Suprapubic skin (tissue), 4 donors: Measurements from ENCODE around the gene CHST8. TPM values are rescaled to one million over a fixed set of nuclear protein-coding genes. Genes with fewer than 3 reads are reported as not detected.

Source experiments
- DNase-seq, 2 donors: peaks; one replicate each; pipeline ENCODE4 v3.0.0-alpha.2; 2019; ENCODE audit warnings: low spot score in 2 of 2
- H3K27ac ChIP-seq: fragments of 200-600 bp; sonication (generic); one replicate; pipeline ENCODE4 v1.5.1; 2019
- H3K27me3 ChIP-seq: fragments of 200-600 bp; sonication (generic); one replicate; pipeline ENCODE4 v1.5.1; 2019
- H3K36me3 ChIP-seq: fragments of 200-600 bp; sonication (generic); one replicate; pipeline ENCODE4 v1.5.1; 2019
- H3K4me1 ChIP-seq: fragments of 200-600 bp; sonication (generic); one replicate; pipeline ENCODE4 v1.5.1; 2019
- H3K4me3 ChIP-seq: fragments of 200-600 bp; sonication (generic); one replicate; pipeline ENCODE4 v1.5.1; 2019; ENCODE audit warnings: mild to moderate bottlenecking
- H3K9me3 ChIP-seq: fragments of 200-600 bp; sonication (generic); one replicate; pipeline ENCODE4 v1.5.1; 2019
- CTCF ChIP-seq, 2 donors: fragments of 200-600 bp in 1 of 2; fragments of 450-650 bp in 1 of 2; sonication (generic) in 1 of 2; IDR thresholded peaks; one replicate each; pipeline ENCODE4 v1.5.1; 2016 to 2019; ENCODE audit warnings: antibody characterized with exemption in 2 of 2, mild to moderate bottlenecking in 1 of 2, moderate library complexity in 1 of 2
- EP300 ChIP-seq: sonication (generic); formaldehyde crosslinking; IDR thresholded peaks from one replicate; pipeline ENCODE4 v1.6.1; 2017; ENCODE audit warnings: antibody characterized with exemption
- POLR2A ChIP-seq, 2 donors: fragments of 450-650 bp; IDR thresholded peaks; one replicate each; pipeline ENCODE4 v1.6.1; 2017; ENCODE audit warnings: antibody characterized with exemption in 2 of 2, mild to moderate bottlenecking in 2 of 2, moderate library complexity in 2 of 2
- POLR2AphosphoS5 ChIP-seq, 3 donors: sonication (generic); formaldehyde crosslinking; IDR thresholded peaks; one replicate each; pipeline ENCODE4 v1.6.1; 2017; ENCODE audit warnings: antibody characterized with exemption in 3 of 3
- WGBS: methylation state at CpG from one replicate; pipeline ENCODE4 v1.1.5; 2018; 5-methylcytosine and 5-hydroxymethylcytosine counted together
- total RNA-seq, 4 donors: library from RNA; depleted of rRNA; stranded (reverse); fragments of >200 nt; gene quantifications; one replicate each; pipeline ENCODE4 v1.1.0, GENCODE V29; 2016

The CHST8 gene
- total RNA-seq, 4 donors from 2014 or later, result 0.36 TPM; not detected in 3

GRCh38 chr19:33720691-33721682 lies 99.2 kb downstream of the CHST8 start:
- Histone ChIP-seq H3K27ac (no peak overlapping the region), H3K9me3 (no peaks in the 10 kb centered on the region), H3K27me3 (peaks cover 25% of the 10 kb centered on the region), H3K36me3 (no peaks in the 10 kb centered on the region), H3K4me1 (no peaks in the 10 kb centered on the region), H3K4me3 (no peak overlapping the region)
- TF ChIP-seq EP300, result no peak
- TF ChIP-seq POLR2AphosphoS5 (IDR thresholded peaks at IDR 0.05), result no peak
- TF ChIP-seq CTCF (IDR thresholded peaks at IDR 0.05), result no peak
- no peak for TF ChIP-seq POLR2A (IDR thresholded peaks at IDR 0.05)
- DNase-seq, result no peak
- WGBS, result 89% methylated on average over 6 of the region's 9 CpGs

DNA sequence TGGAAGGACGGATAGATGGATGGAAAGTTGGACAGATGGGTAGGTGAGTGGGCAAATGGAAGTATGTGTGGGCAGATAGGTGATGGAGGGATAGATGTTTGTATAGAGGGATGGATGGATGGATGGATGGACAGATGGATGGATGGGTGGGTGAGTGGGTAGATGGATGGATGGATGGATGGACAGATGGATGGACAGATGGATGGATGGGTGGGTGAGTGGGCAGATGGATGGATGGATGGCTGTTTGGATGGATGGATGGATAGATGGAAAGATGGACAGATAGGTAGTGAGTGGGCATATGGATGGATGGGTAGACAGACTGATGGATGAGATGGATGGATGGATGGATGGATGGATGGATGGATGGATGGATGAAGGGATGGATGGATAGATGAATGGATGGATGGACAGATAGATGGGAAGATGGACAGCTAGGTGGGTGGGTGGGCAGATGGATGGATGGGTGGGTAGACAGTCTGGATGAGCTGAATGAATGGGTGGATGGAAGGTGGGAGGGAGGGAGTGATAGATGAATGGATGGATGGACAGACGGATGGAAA lies 100.1 kb downstream of the CHST8 start:
- no peaks in the 10 kb centered on the region for H3K4me1 ChIP-seq
- no peak overlapping the region for H3K27ac ChIP-seq
- no peak for DNase-seq
- no peaks in the 10 kb centered on the region for H3K36me3 ChIP-seq
- H3K9me3 ChIP-seq, result no peaks in the 10 kb centered on the region
- WGBS, result 91% methylated on average over 2 of the region's 2 CpGs
- TF ChIP-seq POLR2A (IDR thresholded peaks at IDR 0.05) (no peak), POLR2AphosphoS5 (IDR thresholded peaks at IDR 0.05) (no peak), CTCF (IDR thresholded peaks at IDR 0.05) (no peak), EP300 (no peak)
- H3K27me3 ChIP-seq, result peaks cover 33% of the 10 kb centered on the region
- H3K4me3 ChIP-seq, result no peak overlapping the region

DNA sequence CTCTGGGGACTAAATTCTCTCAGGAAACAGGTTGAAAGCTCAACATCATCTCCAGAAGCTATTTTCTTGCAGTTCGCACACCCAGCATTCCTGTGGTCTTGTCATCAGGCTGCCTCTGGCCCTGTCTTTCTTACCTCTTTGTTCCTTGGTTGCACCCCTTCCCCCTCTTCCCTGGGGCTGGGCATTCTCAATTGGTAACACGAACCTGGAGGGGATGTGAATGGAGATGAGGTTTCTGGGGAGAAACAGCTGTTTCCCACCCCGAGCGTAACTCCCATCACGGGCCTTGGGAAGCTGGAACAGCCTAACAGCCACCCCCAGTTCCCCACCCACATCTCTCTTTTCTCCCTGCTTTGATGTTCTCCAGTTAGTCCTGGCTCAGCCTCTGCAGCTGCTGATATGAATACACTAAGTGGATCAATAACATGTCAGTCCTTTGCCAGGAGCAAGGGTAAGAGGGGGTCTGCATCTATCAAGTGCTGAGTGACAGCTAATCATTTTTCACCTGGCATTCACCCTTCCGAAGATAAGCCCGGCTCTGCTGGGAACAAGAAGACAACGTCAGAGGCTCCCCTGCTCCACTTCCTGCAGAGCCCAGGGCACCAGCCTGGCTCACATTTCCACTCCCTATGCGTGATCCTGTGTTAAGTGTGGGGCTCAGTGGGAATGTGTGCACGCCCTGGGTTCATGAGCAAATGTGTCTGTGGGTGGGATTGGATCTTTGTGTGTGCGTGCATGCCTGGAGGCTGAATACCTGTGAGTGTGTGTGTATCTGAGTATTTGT lies 100.9 kb downstream of the CHST8 start:
- H3K36me3 ChIP-seq, result no peaks in the 10 kb centered on the region

GRCh38 chr19:33723512-33723911 lies 101.8 kb downstream of the CHST8 start:
- Histone ChIP-seq H3K27me3 (peaks cover 41% of the 10 kb centered on the region), H3K27ac (no peak overlapping the region), H3K36me3 (no peaks in the 10 kb centered on the region), H3K9me3 (no peaks in the 10 kb centered on the region), H3K4me3 (no peak overlapping the region), H3K4me1 (no peaks in the 10 kb centered on the region)
- 78% methylated on average over 3 of the region's 3 CpGs for WGBS
- no peak for DNase-seq
- TF ChIP-seq POLR2AphosphoS5 (IDR thresholded peaks at IDR 0.05) (no peak), CTCF (IDR thresholded peaks at IDR 0.05) (no peak), EP300 (no peak)

More for the DNA sequence above, 100.9 kb downstream of the CHST8 start:
- no peak overlapping the region for H3K27ac ChIP-seq
- H3K4me1 ChIP-seq, result no peaks in the 10 kb centered on the region
- TF ChIP-seq POLR2A (IDR thresholded peaks at IDR 0.05) (no peak), EP300 (no peak), CTCF (IDR thresholded peaks at IDR 0.05) (no peak), POLR2AphosphoS5 (IDR thresholded peaks at IDR 0.05) (no peak)
- H3K4me3 ChIP-seq, result no peak overlapping the region
- 32% methylated on average over 9 of the region's 11 CpGs for WGBS
- no peaks in the 10 kb centered on the region for H3K9me3 ChIP-seq
- no peak for DNase-seq
- H3K27me3 ChIP-seq, result peaks cover 36% of the 10 kb centered on the region
